ENCODE data around the gene IQGAP2.

DNA sequence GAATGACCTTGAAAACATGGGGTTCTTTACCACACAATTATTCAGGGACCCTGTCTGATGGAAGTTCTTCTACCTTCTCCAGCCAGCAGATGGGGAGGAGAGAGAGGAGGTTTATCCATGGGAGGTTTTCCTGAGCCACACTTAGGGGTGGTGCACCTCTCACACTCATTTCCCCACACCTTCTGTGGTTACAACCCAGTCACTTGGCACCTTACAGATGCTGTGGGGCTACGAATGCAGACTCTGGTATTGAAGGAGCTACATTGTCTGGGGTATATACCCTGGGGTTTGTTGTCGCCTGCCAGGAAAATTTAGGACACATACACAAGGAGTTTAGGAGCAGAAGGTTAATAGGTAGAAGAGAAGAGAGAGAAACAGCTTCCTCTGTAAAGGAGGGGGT, 152.6 kb downstream of the IQGAP2 start:
- TF ChIP-seq CTCF (IDR thresholded peaks at IDR 0.05) (no peak), POLR2AphosphoS5 (IDR thresholded peaks at IDR 0.05) (no peak), POLR2A (IDR thresholded peaks at IDR 0.05) (no peak)
